HG03342 (cell line): ENCODE results near the gene DRAP1.
"Not testable (repeated sequence)": the region's sequence is repeated elsewhere in the genome, so short reads cannot be mapped to it uniquely, and the experiment has no call there.

Experiments
- ATAC-seq: cut with Tn5 transposase; IDR thresholded peaks from one replicate; pipeline ENCODE4 v1.9.1; 2021; ENCODE audit warnings: mild to moderate bottlenecking, moderate library complexity; ENCODE audit not compliant: unreplicated experiment

Gene DRAP1

GRCh38 chr11:65927904-65928397, 8.7 kb downstream of the DRAP1 start:
- ATAC-seq, result peak; percentile 80

- ATAC-seq, result no peak
These were observed 9.4 kb downstream of the DRAP1 start for GRCh38 chr11:65928667-65929066.

DNA sequence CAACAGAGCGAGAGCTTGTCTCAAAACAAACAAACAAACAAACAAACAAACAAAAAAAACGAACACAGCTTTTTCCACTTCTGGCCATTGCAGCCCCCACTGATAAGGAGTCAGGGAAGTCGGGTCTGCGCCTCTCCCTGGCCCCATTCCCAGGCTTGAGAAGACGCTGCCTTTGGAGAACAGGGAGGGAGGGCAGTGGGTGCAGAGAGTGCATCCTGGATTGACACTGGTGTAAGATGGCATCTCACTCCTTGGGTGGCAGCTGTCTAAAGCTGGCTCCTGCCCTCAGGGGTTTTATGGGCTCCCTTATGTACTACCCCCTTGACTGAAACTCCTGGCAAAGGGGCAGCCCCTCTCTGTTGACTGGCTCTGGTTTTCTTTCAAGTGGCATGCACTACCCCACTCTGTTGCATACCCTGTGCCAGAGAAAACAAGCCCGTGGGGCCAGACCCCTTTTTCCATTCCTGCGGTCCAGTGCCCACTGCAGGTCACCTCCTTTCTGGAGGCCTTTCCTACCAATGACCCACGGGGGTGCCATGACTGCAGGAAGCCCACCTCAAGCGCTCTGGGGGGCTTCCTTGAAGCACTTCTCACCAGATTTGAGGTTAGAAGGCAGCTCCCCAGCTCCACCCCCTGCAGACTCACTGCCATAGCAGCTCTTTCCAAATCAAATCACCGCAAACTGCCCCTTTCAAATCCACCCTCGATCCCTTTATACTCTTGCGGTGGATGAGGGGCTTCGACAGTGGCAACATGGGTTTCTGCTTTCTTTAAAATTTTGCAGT, 12.7 kb downstream of the DRAP1 start:
- no peak for ATAC-seq

DNA sequence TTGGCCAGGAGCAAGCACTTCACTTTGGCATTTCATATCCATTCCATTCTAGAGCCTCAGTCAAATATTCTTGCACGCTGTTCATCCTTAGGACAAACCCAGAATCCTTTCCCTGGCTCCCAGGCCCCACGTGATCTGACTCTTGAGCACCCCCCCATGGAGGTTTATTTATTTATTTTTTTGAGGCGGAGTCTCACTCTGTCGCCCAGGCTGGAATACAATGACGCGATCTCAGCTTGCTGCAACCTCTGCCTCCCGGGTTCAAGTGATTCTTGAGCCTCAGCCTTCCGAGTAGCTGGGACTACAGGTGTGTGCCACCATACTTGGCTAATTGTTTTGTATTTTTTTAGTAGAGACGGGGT, 13.3 kb downstream of the DRAP1 start:
- no peak for ATAC-seq

DNA sequence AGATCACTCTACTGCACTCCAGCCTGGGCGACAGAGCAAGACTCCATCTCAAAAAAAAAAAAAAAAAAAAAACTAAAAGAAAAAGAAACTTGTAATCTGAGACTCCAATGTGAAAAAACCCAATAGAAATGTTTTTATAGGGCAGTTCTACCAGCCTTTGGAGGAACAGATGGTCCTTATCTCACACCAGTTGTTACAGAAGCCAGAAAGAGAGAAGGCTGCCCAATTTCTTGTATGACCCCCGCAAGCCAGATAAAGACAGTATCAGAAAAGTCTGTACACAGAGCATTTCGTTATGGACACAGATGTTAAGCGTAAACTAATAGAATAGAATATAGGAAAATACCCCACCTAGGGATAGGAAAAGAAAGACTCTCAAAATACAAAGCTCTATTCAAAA, 14.8 kb downstream of the DRAP1 start:
- no peak for ATAC-seq

DNA sequence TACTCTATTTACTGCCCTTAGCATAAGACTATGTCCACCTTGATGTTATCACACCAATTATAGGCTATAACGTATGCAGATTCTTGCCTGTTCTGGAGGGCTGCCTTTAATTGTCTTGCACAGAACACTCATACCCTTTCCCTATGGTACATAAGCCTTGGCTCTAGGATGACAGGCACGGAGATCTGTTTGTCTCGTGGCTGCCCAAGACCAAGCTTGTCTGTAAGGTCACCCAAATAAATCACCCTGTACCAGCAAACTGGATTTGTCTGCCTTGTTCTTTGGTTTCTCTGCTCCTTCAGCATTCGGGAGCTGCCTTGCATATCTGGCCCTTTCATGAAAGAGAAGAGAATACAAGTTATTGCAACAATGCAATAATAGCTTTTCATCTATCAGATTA, 18.5 kb downstream of the DRAP1 start:
- no peak for ATAC-seq

DNA sequence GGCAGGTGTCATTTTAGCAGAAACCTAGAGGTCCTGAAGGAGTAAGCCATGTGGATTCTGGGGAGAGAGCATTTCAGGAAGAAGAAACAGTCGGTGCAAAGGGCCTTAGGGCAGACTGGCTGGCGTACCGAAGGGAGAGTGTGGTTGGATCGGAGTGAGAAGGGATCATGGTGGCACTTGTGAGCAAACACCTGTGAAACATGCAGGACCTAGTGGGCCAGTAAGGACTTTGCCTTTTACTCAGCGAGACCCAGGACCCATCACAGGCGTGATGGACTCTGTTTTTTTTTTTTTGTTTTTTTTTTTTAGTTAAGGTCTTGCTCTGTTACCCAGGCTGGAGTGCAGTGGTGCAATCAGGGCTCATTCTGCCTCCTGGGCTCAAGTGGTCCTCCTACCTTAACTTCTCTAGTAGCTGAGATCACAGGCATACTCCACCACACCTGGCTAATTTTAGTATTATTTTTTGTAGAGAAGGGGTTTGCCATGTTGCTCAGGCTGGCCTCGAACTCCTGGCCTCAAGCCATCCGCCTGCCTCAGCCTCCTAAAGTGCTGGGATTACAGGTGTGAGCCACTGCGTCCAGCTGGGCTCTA, 22.6 kb downstream of the DRAP1 start:
- ATAC-seq, result no peak

GRCh38 chr11:65942531-65942930, 23.3 kb downstream of the DRAP1 start:
- ATAC-seq, result no peak

DNA sequence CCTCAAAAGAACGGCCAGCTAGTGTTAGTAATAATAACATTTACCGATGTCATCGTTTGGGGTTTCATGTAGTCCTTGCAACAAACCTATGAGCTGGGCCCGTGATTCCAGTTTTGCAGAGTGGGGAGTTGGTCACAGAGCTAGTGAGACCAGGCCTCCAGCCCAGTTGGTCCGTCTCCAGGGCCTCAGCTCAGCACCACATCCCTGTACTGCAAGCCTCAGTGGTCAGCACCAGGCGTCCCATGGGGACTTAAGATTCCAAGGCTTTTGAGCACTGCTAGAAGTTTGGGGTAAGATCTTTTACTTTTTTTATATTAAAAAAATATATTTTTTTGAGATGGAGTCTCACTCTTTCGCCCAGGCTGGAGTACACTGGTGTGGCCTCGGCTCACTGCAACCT, 25.0 kb downstream of the DRAP1 start:
- no peak for ATAC-seq

- no peak for ATAC-seq
These were observed 25.5 kb downstream of the DRAP1 start for GRCh38 chr11:65944767-65945166.

DNA sequence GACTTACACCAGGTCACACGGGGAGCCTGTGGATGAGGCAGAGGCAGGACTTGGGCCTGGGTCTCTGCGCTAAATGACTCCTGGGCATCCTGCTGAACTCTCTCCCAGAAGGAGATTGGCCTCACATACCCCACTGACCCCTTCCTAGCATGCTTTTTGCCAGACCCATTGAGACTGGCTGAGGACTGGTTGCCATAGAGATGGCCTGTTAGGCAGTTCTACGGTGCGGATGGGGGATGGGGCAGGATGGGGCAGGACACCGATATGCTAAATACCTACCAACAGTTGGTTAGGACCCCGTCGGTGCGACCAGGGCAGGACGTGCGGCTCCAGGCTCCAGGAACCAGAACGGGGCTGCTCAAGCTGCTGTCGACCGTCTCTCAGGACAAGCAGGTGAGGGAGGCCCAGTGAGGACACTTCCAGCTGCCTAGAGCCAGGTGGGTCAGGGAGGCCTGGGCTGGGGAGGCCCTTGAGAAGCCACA, 26.2 kb downstream of the DRAP1 start, which contains the start of gene TSGA10IP:
Gene TSGA10IP, plus strand, starts transcription at position 51 of the 482 bp plus-strand sequence. Its CDS starts 196 bp downstream, at position 247.
- no peak for ATAC-seq

GRCh38 chr11:65945941-65946558, 26.8 kb downstream of the DRAP1 start:
- ATAC-seq, result no peak

DNA sequence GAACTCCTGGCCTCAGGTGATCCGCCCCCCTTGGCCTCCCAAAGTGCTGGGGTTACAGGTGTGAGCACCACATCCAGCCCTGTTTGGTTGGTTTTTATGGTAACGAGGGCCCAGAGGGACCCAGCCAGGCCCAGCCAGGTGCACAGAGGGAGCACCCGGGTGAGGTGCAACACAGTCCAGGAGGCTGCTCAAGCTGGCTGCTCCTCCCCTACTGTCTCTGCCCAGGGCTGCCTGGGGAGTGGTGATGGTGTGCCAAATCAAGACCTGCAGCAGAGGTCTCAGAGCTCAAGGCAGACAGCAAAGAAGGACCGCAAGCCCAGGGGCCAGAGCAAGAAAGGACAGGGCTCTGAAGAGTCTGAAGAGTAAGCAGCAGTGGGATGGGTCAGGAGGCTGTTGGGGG, 27.4 kb downstream of the DRAP1 start:
- no peak for ATAC-seq

DNA sequence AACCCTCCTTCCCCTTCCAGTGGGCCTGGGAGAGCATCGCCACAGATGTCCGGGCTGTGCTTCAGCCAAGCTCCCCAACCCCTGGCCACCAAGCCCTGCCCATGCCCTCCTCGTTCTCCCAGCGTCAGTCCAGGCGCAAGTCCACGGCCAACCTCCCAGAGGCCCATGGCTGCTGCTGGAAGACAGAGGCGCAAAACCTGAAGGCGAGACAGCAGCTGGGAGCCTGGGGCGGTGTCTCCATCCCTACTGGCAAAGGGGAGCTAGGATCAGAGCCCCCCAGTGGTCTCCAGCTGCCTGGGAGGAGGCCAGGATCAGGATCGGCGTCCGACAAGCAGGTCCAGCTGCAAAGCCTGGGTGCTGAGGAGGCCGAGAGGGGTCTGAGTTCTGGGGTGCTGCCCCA, 27.9 kb downstream of the DRAP1 start:
- ATAC-seq, result no peak

- no peak for ATAC-seq
These were observed 28.4 kb downstream of the DRAP1 start for GRCh38 chr11:65947603-65948125.

- not testable (repeated sequence) for ATAC-seq
These were observed 31.5 kb downstream of the DRAP1 start for GRCh38 chr11:65950711-65951110.

GRCh38 chr11:65951641-65952040, 32.4 kb downstream of the DRAP1 start:
- not testable (repeated sequence) for ATAC-seq

- ATAC-seq, result no peak
These were observed 32.9 kb downstream of the DRAP1 start for GRCh38 chr11:65952052-65952521.

DNA sequence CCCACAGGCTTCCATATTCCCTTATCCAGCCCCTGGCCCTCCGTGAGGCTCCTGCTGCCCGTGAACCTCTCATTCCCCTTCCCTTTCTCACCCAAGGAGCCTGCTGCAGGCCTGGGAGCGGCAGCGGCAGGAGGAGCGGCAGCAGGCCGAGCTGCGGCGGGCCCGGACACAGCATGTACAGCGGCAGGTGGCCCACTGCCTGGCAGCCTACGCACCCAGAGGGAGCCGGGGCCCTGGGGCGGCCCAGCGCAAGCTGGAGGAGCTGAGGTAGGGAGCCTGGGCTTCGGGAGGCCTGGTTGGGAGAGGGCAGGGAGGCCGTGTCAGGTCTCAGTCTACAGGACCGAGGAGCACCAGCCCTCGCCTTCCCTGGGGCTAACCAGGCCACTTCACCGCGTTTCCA, 34.2 kb downstream of the DRAP1 start:
- no peak for ATAC-seq

DNA sequence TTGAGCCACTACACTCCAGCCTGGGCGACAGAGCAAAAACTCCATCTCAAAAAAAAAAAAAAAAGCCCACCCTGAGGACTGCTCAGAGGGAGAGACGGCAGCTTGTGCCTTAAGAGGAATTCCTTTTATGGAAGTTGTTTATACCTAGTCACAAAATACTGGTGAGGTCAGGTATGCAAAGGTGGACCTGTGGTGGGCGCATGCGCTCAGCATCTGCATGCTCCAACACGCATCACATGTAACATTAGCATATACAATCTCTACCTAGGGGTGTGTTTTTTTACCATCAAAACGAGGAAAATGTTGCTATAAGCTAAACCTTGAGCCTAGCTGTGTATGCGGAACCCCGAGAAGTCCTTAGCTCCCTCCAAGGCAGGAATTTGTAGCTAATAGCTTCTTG, 35.5 kb downstream of the DRAP1 start:
- ATAC-seq, result no peak

- no peak for ATAC-seq
These were observed 39.1 kb downstream of the DRAP1 start for GRCh38 chr11:65958291-65958690.
